A673 (cell line): ENCODE data around the gene MOGAT3. TPM values are rescaled to one million over a fixed set of nuclear protein-coding genes. Genes with fewer than 3 reads are reported as not detected.

Experiments used
- BruUV-seq: library from RNA; stranded (reverse); fragments of 400-500 nt; replicated peaks from 2 replicates; lab custom pipeline; 2021; lab: Mats Ljungman, UMichigan
- CTCF ChIA-PET: fragments of 300-600 bp; sonication (Branson Sonifier 250); formaldehyde crosslinking; loops from one replicate; lab custom pipeline; 2022; ENCODE audit warnings: antibody characterized with exemption; lab: Charles Lee
- POLR2A ChIA-PET: fragments of 300-600 bp; sonication (Branson Sonifier 250); formaldehyde crosslinking; loops from one replicate; lab custom pipeline; 2022; ENCODE audit warnings: antibody characterized with exemption; ENCODE audit not compliant: low non-redundant PET; lab: Charles Lee
- DNase-seq: peaks from one replicate; pipeline ENCODE4 v3.0.0-alpha.2; 2015; ENCODE audit warnings: low spot score
- H3K27ac ChIP-seq: fragments of 200-600 bp; sonication (generic); 2 replicates; pipeline ENCODE4 v1.5.1; 2016; ENCODE audit warnings: mixed run types, low read depth, mild to moderate bottlenecking, mixed read lengths, antibody characterized with exemption, low read length; ENCODE audit not compliant: poor library complexity, severe bottlenecking
- H3K27me3 ChIP-seq: fragments of 200-600 bp; sonication (generic); replicated peaks from 2 replicates; pipeline ENCODE4 v1.6.1; 2017; ENCODE audit warnings: mixed run types, low read depth, mild to moderate bottlenecking, mixed read lengths, antibody characterized with exemption, low read length; ENCODE audit not compliant: insufficient read depth, poor library complexity
- H3K36me3 ChIP-seq: fragments of 200-600 bp; sonication (generic); 2 replicates; pipeline ENCODE4 v1.6.1; 2016; ENCODE audit warnings: mixed run types, mild to moderate bottlenecking, mixed read lengths, antibody characterized with exemption, low read length; ENCODE audit not compliant: insufficient read depth, poor library complexity, severe bottlenecking
- H3K4me1 ChIP-seq: fragments of 200-600 bp; sonication (generic); 2 replicates; pipeline ENCODE4 v1.6.1; 2017; ENCODE audit warnings: mixed run types, mild to moderate bottlenecking, mixed read lengths, antibody characterized with exemption, low read length; ENCODE audit not compliant: insufficient read depth, poor library complexity, severe bottlenecking
- H3K4me3 ChIP-seq: fragments of 200-600 bp; sonication (generic); 2 replicates; pipeline ENCODE4 v1.5.1; 2016; ENCODE audit warnings: low read depth, mixed run types, mild to moderate bottlenecking, mixed read lengths, low read length; ENCODE audit not compliant: poor library complexity, severe bottlenecking
- H3K9me3 ChIP-seq: fragments of 200-600 bp; sonication (generic); 2 replicates; pipeline ENCODE4 v1.6.1; 2016; ENCODE audit warnings: mixed run types, low read depth, mild to moderate bottlenecking, mixed read lengths, antibody characterized with exemption, low read length; ENCODE audit not compliant: poor library complexity, severe bottlenecking
- CTCF ChIP-seq: fragments of 300-800, 200-600 bp; sonication (generic); conservative IDR thresholded peaks from 2 replicates; pipeline ENCODE4 v1.5.1; 2017; ENCODE audit warnings: low read depth, mild to moderate bottlenecking, antibody characterized with exemption, low read length, moderate library complexity, mixed read lengths
- EZH2 ChIP-seq: fragments of 200-600 bp; sonication (generic); IDR thresholded peaks from 2 replicates; pipeline ENCODE4 v1.6.1; 2017; ENCODE audit warnings: borderline replicate concordance, low read depth, mild to moderate bottlenecking, mixed read lengths, antibody characterized with exemption, low read length; ENCODE audit not compliant: poor library complexity, severe bottlenecking
- intact Hi-C: fragments of 100-400 bp; cut with micrococcal nuclease; formaldehyde crosslinking; loops from one replicate; pipeline ENCODE4 v1.10.0; 2022; ENCODE audit not compliant: unreplicated experiment
- microRNA-seq: library from miRNA; unstranded; fragments of <30 nt; microRNA quantifications from one replicate; pipeline ENCODE4 v1.2.0, GENCODE V29; 2021
- total RNA-seq: library from RNA; stranded (reverse); gene quantifications from 2 replicates; pipeline ENCODE4 v1.2.3, GENCODE V29; 2021

The MOGAT3 gene
- total RNA-seq, 1 experiment from 2014 or later, result not detected

GRCh38 chr7:101151908-101152651 is 48.8 kb downstream of the MOGAT3 start:
- TF ChIP-seq EZH2 (no peak), CTCF (no peak)
- DNase-seq, result no peak
- ChIA-PET CTCF (interaction anchor here (0.5 kb wide), 2 partner anchors 8 to 67 kb away, joined by 5 to 8 read pairs; no protein-coding TSS in a partner anchor), POLR2A (no interaction called here)
- Histone ChIP-seq H3K27ac (no peak overlapping the region), H3K9me3 (no peaks in the 10 kb centered on the region), H3K36me3 (no peaks in the 10 kb centered on the region), H3K27me3 (no peaks in the 10 kb centered on the region), H3K4me3 (no peak overlapping the region), H3K4me1 (peaks cover 8% of the 10 kb centered on the region)
- intact Hi-C loops, result no loop called here
- no TSS peak for BruUV-seq

Small RNA genes lying within 50 kb of the gene (microRNA-seq; reads per million reads assigned to microRNA genes)
- 0.81 reads per million for gene MIR4653

Other genes with a start within 250 kb of the MOGAT3 start
- gene MUC12, start 231.5 kb downstream of the MOGAT3 start, total RNA-seq, result 0.67 and 0.94 TPM in 2 replicates
- not detected in 2 replicates for gene MUC17, start 181.0 kb downstream of the MOGAT3 start, total RNA-seq
- gene TRIM56, start 115.6 kb downstream of the MOGAT3 start, total RNA-seq, result 27.5 and 32.3 TPM in 2 replicates
- gene SERPINE1, start 73.9 kb downstream of the MOGAT3 start, total RNA-seq, result 4.7 and 5.3 TPM in 2 replicates
- gene AP1S1, start 46.6 kb downstream of the MOGAT3 start, total RNA-seq, result 71.3 and 79.0 TPM in 2 replicates
- 14.4 and 16.0 TPM in 2 replicates for gene VGF, start 35.5 kb downstream of the MOGAT3 start, total RNA-seq
- not detected in 2 replicates for gene NAT16, start 20.7 kb downstream of the MOGAT3 start, total RNA-seq
- 77.0 and 84.1 TPM in 2 replicates for gene PLOD3, start 16.5 kb upstream of the MOGAT3 start, total RNA-seq
- 64.4 and 65.1 TPM in 2 replicates for gene ZNHIT1, start 17.1 kb upstream of the MOGAT3 start, total RNA-seq
- gene CLDN15, start 36.8 kb upstream of the MOGAT3 start, total RNA-seq, result 14.7 and 16.6 TPM in 2 replicates
- gene FIS1, start 44.0 kb upstream of the MOGAT3 start, total RNA-seq, result 74.1 and 79.6 TPM in 2 replicates
- 41.9 and 47.6 TPM in 2 replicates for gene IFT22, start 120.8 kb upstream of the MOGAT3 start, total RNA-seq
- 0.35 and 0.43 TPM in 2 replicates for gene COL26A1, start 161.8 kb upstream of the MOGAT3 start, total RNA-seq